NT2/D1 (cell line): ENCODE measurements around the gene EZH2.

Experiments used
- SUZ12 ChIP-seq: IDR thresholded peaks from 2 replicates; pipeline ENCODE4 v1.6.1; 2011; ENCODE audit not compliant: insufficient read length, insufficient read depth; ENCODE audit errors: extremely low read depth
- YY1 ChIP-seq: IDR thresholded peaks from 2 replicates; pipeline ENCODE4 v1.6.1; 2011; ENCODE audit not compliant: insufficient read length, insufficient read depth
- ZNF274 ChIP-seq: IDR thresholded peaks from 2 replicates; pipeline ENCODE4 v1.6.1; 2011; ENCODE audit warnings: mild to moderate bottlenecking, low read depth, low read length

GRCh38 chr7:148790850-148791249 lies 93.2 kb downstream of the EZH2 start:
- no peak for TF ChIP-seq YY1
- TF ChIP-seq SUZ12, result no peak
- TF ChIP-seq ZNF274, result no peak
